HG02840 (cell line): ENCODE data around the gene OTX1.

Source experiments
- ATAC-seq: cut with Tn5 transposase; IDR thresholded peaks from one replicate; pipeline ENCODE4 v1.9.1; 2021; ENCODE audit warnings: mild to moderate bottlenecking, moderate library complexity, moderate number of reproducible peaks; ENCODE audit not compliant: unreplicated experiment, low FRiP score

The OTX1 gene

DNA sequence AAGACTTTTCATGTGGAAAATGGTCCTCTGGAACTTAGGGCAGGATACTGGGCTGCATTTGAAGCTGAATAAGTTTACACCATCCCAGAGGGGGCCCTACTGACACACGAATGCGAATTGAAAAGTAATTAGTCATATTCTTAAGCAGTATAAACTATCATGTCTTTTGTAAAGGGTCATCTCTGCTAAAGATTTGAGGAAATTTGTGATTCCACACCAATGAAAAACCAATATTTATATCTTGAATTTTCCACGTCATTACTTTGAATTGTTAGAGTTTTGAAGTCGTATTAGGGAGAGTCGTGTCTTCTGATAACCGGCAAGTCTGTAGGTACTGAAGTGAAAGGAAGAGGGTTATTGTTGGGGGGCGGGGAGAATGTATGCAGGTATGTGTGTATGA is 4.1 kb upstream of the OTX1 start:
- ATAC-seq = no peak

DNA sequence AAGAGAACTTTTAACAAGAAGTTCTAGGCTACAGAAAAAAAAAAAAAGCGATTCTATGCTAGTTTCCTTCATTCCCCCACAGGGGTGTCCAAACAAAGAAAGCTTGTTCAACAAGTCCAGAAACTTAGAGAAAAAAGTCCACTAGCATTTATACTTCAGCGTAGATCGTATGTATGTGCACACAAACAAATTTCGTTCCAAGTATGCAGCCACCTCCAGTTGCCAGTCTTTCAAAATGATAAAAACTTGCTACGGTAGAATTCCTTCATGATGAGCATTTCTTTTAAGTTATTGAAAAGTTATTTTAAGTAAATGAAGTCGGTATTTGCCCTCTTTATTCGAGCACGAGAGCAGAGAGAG is 3.7 kb upstream of the OTX1 start:
- no peak for ATAC-seq

DNA sequence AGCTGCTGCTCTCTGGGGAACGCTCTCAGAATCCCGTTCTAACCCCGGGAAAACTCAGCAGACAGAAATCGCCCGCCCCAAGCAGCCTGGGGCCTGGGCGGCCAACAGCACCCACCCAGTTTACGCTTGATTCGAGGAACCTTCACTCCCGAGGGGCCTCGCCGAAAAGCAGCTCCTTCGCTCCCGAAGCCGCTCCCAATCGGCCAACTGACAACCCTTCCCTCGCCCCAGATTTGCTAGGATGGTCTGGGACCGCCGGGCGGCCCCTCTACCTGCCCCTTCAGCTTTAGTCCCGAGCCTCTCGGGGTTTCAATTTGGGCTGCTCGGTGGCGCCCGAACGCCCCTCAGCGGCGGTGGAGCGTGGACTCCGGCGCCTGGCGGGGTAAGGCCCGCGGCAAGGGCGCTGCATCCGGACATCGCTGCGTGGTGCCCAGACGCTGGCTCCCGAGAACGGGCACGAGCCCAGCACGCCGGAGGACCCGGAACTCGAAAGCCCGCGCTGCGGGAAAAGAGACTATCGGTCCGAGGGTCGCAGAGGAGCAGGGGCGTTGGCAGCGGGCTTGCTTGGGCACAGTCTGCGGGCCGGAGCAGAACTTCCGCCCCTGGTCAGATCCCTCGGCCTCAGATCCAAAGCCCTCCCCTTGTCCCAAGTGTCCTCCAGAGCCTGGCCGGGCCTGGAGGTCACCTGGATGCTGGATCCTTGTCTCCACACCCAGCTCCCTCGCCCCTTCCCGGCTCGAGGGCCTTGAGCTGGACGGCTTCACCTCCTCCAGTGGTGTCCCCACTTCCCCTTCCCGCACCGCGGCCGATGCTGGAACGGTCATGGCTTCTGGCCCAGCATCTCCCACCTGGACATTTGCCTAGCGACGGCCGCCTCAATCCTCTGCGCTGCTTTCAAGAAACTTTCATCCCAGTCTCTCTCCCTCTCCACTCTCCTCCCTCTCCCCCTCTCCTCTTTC is 3.0 kb upstream of the OTX1 start:
- no peak for ATAC-seq

DNA sequence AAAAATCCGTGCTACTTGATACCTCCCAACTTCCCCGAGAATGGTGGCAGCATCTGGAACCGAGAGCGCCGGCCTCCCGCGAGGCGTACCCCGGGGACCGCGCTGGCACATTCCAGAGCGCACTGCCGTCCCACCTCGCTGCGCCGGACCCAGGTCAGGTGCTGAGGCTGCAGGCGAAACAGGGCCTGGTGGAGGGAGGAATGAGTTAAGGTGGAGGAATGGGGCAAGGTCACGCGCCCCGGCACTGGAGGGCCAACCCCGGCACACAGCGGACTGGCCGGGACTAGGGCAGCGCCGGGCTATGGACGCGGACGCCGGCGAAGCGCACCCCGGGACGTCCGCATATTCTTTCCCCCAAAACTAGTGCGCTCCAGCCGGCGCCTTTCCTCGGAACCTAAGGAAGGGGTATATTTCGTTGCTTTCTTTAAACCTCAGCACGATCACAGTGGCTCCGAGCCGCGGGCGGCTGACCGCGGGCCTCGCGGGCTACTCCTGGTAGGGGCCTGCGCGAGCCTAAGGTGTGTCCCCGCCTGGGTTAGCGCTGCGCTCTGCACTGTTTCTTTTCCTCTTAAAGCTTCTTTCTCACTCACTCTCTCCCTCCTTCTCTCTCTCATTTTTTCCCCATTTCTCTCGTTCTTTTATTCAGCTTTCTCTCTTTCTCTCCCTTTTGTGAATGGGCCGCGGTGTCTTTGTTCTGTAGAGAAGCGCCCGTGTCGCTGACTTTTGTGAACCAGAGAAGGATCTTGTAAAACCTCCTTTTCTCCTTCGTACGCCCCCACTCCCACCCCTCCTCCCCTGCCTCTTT is 2.1 kb upstream of the OTX1 start:
- no peak for ATAC-seq

DNA sequence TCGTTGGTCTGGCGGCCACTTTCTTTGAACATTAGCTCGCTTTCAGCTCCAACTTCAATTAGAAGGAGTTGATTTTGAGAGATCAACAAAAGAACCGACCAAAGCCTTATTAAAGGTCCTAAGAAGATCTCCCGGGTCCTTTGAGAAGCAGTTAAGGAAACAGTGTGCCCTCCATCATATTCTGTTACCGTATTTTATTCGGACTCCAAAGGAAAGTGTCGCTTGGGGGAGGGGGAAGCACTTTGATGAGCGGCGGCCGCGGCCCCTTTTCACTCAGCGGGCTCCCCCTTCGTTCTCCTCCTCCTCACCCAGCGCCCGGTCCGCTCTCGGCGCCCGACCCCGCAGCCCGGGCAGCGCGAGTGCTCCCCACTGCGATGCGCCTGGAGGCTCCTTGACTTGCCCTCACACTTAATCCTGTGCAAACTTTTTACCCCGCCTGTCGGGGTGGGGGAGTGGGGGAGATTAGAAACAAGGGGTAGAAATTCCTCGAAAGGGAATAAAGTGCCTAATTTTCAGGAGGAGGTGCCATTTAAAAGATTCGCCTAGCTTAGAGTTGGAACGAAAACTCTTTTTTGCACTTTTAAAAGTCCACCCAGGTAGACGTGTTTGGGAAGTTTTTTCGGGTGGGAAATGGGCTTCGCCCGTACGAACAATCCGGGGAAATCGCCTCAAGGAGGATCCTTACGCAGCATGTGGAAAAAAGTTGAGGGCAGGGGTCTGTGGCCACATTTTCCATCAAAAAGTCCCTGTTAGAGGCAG is 1.2 kb upstream of the OTX1 start:
- no peak for ATAC-seq

DNA sequence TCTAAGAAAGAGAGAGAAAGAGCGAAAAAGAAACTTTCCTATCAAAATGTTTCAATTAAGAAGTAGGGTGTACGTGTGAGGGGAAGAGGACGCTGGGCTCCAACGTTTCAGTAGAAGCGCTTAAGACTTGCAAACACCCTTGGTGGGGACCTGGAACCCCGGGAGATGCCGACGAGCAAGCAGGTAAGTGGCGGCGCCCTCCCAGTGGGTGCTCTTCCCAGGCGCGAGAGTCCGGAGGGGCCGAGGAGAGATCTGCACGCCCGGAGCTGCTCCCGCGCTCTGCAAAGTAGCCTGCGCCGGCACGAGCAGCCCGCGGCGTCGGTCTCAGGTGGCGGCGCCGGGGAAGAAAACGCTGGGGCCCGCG is 678 bp upstream of the OTX1 start:
- ATAC-seq = peak; percentile 19

DNA sequence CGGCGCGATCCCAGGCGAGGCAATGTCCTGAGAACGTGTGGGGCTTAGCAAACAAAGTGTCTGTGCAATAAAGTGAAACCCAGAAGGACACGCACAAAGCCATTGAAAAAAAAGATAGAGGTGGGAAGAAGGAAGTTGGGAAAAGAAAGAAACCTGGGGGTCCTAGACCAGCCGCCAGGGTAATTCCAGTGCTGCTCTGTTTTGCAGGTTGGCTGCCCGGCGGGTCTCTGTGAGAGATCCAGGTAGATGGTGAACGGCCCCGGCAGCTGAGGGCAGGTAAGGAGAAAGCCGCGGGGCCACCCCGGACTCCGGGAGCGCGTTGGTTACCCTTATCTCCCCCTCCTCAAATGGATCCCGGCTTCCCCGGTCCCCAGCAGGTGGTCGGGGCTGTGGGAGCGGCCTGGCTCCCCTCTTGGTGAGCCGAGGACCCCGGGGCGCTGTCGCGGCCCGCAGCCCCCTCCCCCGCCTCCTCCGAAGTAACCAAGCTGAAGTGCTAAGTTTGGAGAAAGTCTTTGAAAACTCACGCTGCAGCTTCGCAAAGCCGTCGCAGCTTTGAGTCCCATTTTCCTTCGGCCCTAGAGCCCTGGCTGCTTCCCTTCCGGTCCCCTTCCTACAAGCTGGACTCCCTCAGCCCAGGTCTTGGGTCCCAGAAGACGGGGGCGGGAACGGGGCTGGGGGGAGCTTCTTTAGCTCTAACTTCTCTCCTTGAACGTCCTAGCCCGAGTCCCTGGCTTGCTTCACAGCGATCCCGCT is 588 bp downstream of the OTX1 start:
- no peak for ATAC-seq

DNA sequence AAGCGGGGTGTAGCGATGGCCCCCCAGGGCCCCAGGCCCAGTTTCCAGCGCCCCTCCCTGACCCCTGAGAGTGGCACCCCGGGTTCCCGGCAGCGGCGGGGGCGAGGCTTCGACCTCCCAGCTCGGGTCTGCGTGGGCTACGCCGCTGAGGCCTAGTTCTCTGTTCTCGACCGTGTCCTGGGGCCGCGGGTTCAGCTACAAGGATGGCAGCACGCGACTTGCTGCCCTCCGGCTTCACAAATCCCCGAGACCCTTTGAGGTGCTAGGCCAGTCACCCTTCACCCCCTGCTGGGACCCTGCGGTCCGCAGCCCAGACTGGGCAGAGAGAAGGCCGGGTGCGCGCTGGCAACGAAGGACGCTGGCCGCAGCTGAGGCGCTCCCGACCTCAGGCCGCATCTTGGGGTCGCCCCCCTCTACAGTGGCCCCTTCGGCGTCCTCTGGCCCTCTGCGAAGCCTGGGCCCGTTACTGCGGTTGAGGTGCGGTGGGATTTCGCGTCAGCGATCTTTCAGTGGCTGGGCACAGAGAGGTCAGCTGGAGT is 1.2 kb downstream of the OTX1 start:
- no peak for ATAC-seq

DNA sequence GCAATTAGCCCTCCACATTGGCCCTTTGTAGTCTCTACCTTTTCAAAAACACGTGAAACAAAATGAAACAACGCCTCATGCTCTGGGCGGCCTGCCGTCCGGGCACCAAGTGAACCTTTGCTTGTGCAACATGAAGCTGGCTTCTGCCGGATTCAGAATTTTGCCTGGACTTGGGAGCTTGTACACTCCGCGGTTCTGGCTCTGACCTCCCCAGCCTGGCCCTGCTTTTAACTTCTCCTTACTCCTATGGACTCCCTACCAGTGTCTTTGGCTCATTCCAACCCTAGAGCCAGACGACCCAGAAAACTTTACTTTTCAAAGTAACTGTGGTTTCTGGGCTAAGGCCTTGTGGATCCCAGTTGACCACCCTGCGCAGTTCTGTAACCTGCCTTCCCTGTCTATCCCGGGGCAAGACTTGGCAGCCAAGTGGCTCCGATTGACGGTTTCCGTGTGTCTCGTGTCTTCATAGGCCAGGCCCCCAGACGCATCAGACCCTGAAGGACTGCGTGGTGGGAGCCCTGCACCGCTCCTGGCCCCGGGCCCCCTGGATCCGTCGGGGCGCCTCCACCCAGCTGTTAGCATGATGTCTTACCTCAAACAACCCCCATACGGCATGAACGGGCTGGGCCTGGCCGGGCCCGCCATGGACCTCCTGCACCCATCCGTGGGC is 1.9 kb downstream of the OTX1 start:
- no peak for ATAC-seq

DNA sequence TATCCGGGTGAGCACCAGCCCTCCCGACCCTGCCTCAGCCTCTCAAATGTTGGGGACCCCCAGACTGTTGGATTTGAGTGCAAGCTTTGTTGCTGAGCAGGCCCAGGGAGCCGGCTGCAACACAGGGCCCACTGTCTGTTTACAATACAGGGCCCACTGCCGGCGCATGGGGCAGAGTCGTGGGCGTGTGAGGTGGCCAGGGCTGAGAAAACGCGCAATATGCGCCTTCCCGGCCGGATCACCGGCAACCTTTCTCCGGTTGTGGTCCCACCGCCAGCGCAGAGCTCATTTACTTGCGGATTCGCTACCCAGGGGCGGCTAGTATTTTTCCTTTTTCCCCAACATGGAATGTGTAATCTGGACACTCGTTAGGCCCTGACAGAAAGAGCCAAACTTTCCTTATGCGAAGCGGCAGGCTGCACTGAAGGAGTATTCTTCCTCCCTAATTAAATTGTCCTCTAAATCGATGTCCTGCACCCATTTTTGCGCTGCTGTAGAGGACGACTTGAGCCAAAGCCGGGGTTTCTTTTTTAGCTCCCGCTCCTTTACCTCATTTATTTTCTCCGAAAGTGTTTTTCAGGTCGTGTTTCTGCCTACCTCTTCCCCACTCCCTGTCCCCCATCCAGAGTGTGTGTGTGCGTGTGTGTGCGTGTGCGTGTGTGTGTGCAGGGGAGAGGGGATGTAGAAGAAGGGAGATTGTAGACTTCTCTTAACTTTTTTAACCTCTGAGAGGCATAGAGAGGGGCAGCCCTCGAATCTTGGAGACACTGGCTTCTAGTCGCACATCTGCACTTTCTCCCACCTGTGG is 2.7 kb downstream of the OTX1 start:
- no peak for ATAC-seq

DNA sequence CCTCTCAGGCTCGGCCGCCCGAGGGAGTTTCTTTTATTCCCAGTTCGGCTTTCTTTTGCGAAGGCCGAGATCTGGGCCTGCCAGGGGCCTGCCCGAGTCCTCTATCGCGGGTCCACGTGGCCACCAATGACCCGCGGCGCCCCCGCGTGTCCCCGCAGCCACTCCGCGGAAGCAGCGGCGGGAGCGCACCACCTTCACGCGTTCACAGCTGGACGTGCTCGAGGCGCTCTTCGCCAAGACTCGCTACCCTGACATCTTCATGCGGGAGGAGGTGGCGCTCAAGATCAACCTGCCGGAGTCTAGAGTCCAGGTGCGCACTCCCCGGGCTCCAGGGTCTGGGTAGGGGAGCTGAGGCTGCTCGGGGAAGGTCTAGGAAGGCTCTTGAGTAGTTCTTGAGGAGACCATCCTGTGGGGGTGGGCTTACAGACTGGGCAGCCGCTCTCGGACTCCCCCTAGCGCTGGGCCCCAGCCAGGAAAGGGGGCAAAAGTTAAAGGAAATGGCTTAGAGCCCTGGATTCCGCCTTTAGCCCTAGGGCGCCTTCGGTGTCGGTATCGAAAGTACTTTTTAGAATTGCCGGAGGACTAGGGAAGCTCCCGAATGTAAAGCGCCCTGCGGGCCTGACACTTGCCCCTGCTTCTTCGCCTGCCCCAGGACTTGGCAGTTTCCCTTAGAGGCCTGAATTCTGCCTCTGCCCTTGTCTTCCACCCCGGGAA is 3.4 kb downstream of the OTX1 start:
- no peak for ATAC-seq

DNA sequence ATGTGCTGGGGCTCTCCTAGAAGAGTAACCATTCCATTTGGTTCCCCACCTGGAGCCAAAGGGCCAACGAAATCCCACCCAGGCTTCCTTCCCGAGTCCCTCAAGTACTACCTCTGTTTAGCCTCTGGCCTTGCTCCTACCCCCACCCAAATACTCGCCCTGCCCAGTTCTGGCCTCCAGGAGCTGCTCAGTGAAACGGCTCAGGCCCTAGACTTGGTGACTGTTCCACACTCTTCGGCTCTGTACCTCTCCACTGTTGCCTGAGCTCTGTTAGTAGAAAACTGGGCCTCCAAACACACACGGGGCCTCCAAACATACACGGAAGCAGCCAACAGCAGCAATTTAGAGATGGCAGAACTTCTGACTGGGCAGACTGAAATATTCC is 4.2 kb downstream of the OTX1 start:
- ATAC-seq = no peak

DNA sequence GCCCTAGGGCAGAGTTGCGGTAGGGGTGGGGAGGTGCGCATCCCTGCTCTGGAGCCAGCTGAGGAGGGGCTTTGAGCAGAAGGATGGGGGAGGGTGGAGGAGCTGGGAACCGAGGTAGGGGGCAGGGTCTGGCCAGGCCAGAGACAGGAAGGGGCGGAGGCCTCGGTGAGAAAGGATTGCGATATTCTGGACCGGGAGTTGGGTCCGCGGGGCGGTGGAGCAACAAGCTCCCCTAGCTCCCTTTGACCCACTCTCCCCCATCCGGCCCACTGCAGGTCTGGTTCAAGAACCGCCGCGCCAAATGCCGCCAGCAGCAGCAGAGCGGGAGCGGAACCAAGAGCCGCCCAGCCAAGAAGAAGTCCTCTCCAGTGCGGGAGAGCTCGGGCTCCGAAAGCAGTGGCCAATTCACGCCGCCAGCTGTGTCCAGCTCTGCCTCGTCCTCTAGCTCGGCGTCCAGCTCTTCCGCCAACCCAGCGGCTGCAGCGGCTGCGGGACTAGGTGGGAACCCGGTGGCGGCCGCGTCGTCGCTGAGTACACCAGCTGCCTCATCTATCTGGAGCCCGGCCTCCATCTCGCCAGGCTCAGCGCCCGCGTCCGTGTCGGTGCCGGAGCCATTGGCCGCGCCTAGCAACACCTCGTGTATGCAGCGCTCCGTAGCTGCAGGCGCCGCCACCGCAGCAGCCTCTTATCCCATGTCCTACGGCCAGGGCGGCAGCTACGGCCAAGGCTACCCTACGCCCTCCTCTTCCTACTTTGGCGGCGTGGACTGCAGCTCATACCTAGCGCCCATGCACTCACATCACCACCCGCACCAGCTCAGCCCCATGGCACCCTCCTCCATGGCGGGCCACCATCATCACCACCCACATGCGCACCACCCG is 4.8 kb downstream of the OTX1 start:
- no peak for ATAC-seq

DNA sequence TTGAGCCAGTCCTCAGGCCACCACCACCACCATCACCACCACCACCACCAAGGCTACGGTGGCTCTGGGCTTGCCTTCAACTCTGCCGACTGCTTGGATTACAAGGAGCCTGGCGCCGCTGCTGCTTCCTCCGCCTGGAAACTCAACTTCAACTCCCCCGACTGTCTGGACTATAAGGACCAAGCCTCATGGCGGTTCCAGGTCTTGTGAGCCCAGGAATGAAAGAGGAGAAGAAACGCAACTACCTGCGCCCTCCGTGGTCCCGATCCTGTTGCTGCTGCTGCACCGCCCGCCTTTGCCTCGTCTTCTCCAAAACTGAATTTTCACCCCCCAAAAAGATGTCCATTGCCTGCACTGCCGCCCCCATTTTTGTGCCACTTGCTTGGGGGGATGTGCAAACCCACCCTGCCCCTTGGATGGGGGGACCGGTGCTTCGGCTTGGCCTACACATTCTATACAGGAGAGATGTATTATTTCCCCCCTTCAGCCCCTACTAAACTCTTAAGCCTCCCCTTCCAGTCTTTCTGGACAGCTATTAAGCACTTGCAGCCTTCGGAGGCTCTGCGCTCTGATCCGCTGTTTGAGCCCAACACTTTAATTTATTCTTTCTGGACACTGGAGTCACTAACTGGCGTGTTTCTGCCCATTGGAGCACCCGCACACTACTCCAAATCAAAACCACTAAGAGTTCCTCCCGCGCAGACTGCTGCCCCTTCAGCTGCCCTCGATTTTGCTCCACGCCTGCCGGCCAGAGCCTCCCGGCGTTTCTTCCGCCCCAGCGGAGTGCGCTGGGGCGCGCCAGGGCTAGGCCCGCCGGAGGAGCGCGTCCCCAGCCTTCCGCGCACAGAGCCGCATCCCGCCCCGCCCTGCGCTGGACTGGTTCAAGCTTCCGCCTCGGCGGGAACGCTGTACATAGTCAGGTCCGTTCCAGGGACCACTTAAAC is 5.7 kb downstream of the OTX1 start:
- ATAC-seq = no peak

DNA sequence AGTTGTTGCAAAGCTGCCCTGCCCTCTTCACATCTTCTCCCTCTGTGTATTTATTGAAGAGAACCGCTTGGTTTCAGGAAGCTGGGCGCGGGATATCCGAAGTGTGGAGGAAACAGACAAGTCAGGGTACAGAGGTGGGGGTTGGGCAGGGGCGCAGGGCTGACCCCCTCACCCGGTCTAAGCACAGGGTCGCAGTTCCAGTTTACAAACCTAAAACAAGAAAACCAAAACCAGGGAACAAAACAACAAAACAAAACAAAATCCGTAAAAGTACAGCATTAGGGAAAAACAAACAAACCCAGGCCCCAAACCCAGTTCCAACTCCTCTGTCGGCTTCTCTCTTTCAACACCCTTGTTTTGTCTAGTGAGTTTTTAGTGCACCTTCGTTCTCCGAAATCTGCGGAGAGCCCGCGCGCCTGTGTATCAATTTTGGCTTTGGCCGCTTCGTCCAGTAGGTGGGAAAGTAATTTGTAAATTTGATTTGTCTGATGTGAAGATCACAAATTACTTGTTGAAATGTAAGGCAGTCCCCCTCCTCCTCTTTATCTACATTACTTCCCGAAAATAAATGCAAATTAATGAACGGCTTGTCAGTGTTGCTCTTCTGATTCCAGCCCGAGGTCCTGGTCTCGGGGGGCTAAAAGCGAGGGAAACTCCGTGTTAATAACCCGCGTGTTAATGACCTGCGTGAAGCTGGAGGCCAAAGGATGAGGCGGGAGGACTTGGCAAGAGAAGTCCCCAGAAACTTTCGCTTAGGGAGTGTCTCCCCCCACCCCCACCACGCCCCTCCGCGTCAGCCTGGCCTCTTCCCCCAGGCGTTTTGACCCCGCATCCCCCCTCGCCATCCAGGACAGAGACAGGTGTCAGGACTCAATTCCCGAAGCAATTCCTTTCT is 6.9 kb downstream of the OTX1 start:
- no peak for ATAC-seq
